ENCODE results near the gene FARP2. TPM values are rescaled to one million over a fixed set of nuclear protein-coding genes. Genes with fewer than 3 reads are reported as not detected.

The FARP2 gene
- total and polyA plus RNA-seq, 2 of the 13 experiments (the other 11 are each of a cell fraction or from before 2014, with no cell fraction given): 28.0 to 45.4 TPM

DNA sequence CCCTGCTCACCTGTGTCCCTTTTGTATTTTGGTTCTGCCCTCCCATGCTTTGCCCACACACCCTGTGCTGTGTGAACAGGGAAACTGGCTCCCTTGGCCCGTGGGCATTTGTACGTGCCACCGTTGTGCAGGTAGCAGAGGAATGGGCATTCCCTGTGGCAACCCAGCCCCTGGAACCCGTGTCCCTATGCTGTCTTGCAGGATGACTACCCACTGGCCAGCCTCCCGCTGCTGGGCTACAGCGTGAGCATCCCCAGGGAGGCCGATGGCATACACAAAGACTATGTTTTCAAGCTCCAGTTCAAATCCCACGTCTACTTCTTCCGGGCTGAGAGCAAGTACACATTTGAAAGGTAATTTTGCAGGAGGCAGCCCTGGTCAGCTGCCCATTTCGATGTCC is 137.0 kb downstream of the FARP2 start:
- WGBS (ENCODE audit: low lambda C conversion rate): 97% methylated on average over 10 of the region's 10 CpGs
- in situ Hi-C loops (cut with HindIII; ENCODE audit: extremely low pct_ligation_motif_present, low pct_unique_long_range_greater_than_20kb): no loop called here

DNA sequence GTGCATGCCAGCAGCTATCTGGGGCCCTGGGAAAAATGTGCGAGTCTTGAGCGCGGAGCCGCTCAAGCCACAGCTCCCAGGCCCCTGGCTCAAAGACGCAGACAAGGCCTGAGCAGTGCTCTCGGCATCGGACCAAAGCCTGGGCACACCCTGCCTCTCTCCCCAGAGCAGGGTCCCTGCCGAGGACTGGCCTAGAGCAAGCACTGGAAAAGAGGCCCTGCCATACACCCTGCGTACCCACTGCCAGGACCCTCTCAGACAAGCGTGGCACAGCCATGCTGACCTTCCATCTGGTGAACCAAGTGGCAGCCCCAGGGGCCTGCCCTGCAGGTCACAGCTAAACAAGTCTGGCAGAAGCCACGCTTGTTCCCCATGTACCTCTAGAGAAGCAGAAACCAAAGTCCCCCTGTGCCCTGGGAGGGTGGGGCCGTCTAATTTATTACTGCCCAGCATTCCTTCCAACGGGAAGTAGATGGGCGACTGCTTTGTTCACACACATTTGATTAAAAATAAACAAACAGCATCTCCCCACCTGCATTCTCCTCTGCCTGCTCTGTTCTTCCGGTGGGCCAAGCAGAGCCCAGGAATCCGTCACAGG is 138.3 kb downstream of the FARP2 start:
- H3K36me3 ChIP-seq (replicated peaks in 1 of 2; ENCODE audit: control insufficient read depth in 1 of 2, insufficient read depth in 2 of 2, low read length in 2 of 2): peaks cover 39 to 61% of the 10 kb centered on the region in 2 experiments
- POLR2A ChIA-PET: interaction anchor here (0.9 kb wide), 1 partner anchor 10 kb away, joined by 3 read pairs; no protein-coding TSS in a partner anchor

More for the DNA sequence above, 137.0 kb downstream of the FARP2 start:
- no peak overlapping the region for H3K27ac ChIP-seq (ENCODE audit: extremely low read length, insufficient read depth, low read length)
- no peaks in the 10 kb centered on the region for H3K79me2 ChIP-seq (ENCODE audit: insufficient read depth, low read length)
- H3K36me3 ChIP-seq (replicated peaks in 1 of 2; ENCODE audit: control insufficient read depth in 1 of 2, insufficient read depth in 2 of 2, low read length in 2 of 2): peaks cover 31 to 50% of the 10 kb centered on the region in 2 experiments
- FAIRE-seq (no peak), ATAC-seq (no peak), DNase-seq (ENCODE audit: low spot score) (no peak)
- ChIA-PET POLR2A (interaction anchor here (1.1 kb wide), 1 partner anchor 13 kb away, joined by 3 read pairs; no protein-coding TSS in a partner anchor), CTCF (ENCODE audit: low intra/inter-chr PET ratio, low total read pairs) (no interaction called here)
- TF ChIP-seq MTF1 (CRISPR knock-in tag; IDR thresholded peaks at IDR 0.05) (no peak), ZNF251 (CRISPR knock-in tag; IDR thresholded peaks at IDR 0.05) (no peak), AKAP8 (CRISPR knock-in tag; IDR thresholded peaks at IDR 0.05) (peak; percentile 65; the same call in 1 of the 2 replicates), RBM22 (optimal IDR thresholded peaks at IDR 0.05; ENCODE audit: low read length) (peak; percentile 27), AGO2 (optimal IDR thresholded peaks at IDR 0.05; ENCODE audit: low read depth, low read length) (peak; percentile 61), KMT2B (CRISPR knock-in tag; IDR thresholded peaks at IDR 0.05) (no peak), SIN3B (IDR thresholded peaks at IDR 0.05; ENCODE audit: low read length) (no peak), POLR2A (IDR thresholded peaks at IDR 0.05; ENCODE audit: insufficient read depth in 1 of 2, low read depth in 2 of 2, low read length in 2 of 2) (peak in 1 of 2 experiments; percentile 38; a peak in 1 of 4 replicates), SMAD1 (CRISPR knock-in tag; IDR thresholded peaks at IDR 0.05; ENCODE audit: borderline replicate concordance, low read depth) (no peak), NCOA2 (CRISPR knock-in tag; IDR thresholded peaks at IDR 0.05) (no peak)
- no peaks in the 10 kb centered on the region for H4K20me1 ChIP-seq (ENCODE audit: insufficient read depth, low read length)
- intact Hi-C loops (cut with micrococcal nuclease; ENCODE audit: unreplicated experiment): no loop called here
- H3K4me1 ChIP-seq (ENCODE audit: insufficient read depth, low read length): no peaks in the 10 kb centered on the region
- no TSS peak for BruUV-seq (replicated peaks)
- no peaks in the 10 kb centered on the region for H3K9me3 ChIP-seq (ENCODE audit: low read length)
- H3K4me2 ChIP-seq (ENCODE audit: low read depth, low read length): no peak overlapping the region
- H3K9ac ChIP-seq (ENCODE audit: insufficient read depth, low read depth, low read length): no peak overlapping the region
- no peak overlapping the region for H3K4me3 ChIP-seq (replicated peaks in 1 of 3; ENCODE audit: insufficient read depth in 1 of 3, low read depth in 2 of 3, low read length in 3 of 3)
- H2AFZ ChIP-seq (ENCODE audit: low read length): no peak overlapping the region
- H3K27me3 ChIP-seq (ENCODE audit: control insufficient read depth in 1 of 2, insufficient read depth in 2 of 2, low read length in 2 of 2): no peaks in the 10 kb centered on the region

More for the DNA sequence above, 138.3 kb downstream of the FARP2 start:
- no peak overlapping the region for H2AFZ ChIP-seq (ENCODE audit: low read length)
- no peak overlapping the region for H3K4me2 ChIP-seq (ENCODE audit: low read depth, low read length)
- in situ Hi-C loops (cut with HindIII; ENCODE audit: extremely low pct_ligation_motif_present, low pct_unique_long_range_greater_than_20kb): no loop called here
- H3K27me3 ChIP-seq (ENCODE audit: control insufficient read depth in 1 of 2, insufficient read depth in 2 of 2, low read length in 2 of 2): no peaks in the 10 kb centered on the region
- no peaks in the 10 kb centered on the region for H3K9me3 ChIP-seq (ENCODE audit: low read length)
- DNase-seq (ENCODE audit: low spot score) (no peak), FAIRE-seq (no peak), ATAC-seq (no peak)
- no peak overlapping the region for H3K27ac ChIP-seq (ENCODE audit: extremely low read length, insufficient read depth, low read length)
- no peaks in the 10 kb centered on the region for H3K79me2 ChIP-seq (ENCODE audit: insufficient read depth, low read length)
- CTCF ChIA-PET (ENCODE audit: low intra/inter-chr PET ratio, low total read pairs): no interaction called here
- WGBS (ENCODE audit: low lambda C conversion rate): 90% methylated on average over 9 of the region's 16 CpGs
- H3K9ac ChIP-seq (ENCODE audit: insufficient read depth, low read depth, low read length): no peak overlapping the region
- TF ChIP-seq CENPX (CRISPR knock-in tag; IDR thresholded peaks at IDR 0.05) (no peak), AGO2 (optimal IDR thresholded peaks at IDR 0.05; ENCODE audit: low read depth, low read length) (peak; percentile 79)
- TF ChIP-seq, protein P1, sequence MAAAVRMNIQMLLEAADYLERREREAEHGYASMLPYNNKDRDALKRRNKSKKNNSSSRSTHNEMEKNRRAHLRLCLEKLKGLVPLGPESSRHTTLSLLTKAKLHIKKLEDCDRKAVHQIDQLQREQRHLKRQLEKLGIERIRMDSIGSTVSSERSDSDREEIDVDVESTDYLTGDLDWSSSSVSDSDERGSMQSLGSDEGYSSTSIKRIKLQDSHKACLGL (CRISPR knock-in tag; IDR thresholded peaks at IDR 0.05): 0 out of 2 replicates have a peak, but pooled peaks have one; percentile 30
- H4K20me1 ChIP-seq (ENCODE audit: insufficient read depth, low read length): no peaks in the 10 kb centered on the region
- H3K4me1 ChIP-seq (ENCODE audit: insufficient read depth, low read length): no peaks in the 10 kb centered on the region
- no peak overlapping the region for H3K4me3 ChIP-seq (replicated peaks in 1 of 3; ENCODE audit: insufficient read depth in 1 of 3, low read depth in 2 of 3, low read length in 3 of 3)
- BruUV-seq (replicated peaks): no TSS peak
- intact Hi-C loops (cut with micrococcal nuclease; ENCODE audit: unreplicated experiment): no loop called here

All from HepG2 (cell line).